VCaP (cell line): ENCODE results near the gene OAF.

Experiments used
- H3K27ac ChIP-seq: fragments of 450-650 bp; 2 replicates; pipeline ENCODE4 v1.5.1; 2017
- TF ChIP-seq, protein P1 (sequence below): fragments of 450-650 bp; conservative IDR thresholded peaks from 2 replicates; pipeline ENCODE4 v1.5.1; 2017; ENCODE audit warnings: mild to moderate bottlenecking, moderate library complexity

Gene OAF

GRCh38 chr11:120180551-120181232 lies 30.1 kb upstream of the OAF start:
- H3K27ac ChIP-seq, result no peak overlapping the region
- TF ChIP-seq, protein P1, sequence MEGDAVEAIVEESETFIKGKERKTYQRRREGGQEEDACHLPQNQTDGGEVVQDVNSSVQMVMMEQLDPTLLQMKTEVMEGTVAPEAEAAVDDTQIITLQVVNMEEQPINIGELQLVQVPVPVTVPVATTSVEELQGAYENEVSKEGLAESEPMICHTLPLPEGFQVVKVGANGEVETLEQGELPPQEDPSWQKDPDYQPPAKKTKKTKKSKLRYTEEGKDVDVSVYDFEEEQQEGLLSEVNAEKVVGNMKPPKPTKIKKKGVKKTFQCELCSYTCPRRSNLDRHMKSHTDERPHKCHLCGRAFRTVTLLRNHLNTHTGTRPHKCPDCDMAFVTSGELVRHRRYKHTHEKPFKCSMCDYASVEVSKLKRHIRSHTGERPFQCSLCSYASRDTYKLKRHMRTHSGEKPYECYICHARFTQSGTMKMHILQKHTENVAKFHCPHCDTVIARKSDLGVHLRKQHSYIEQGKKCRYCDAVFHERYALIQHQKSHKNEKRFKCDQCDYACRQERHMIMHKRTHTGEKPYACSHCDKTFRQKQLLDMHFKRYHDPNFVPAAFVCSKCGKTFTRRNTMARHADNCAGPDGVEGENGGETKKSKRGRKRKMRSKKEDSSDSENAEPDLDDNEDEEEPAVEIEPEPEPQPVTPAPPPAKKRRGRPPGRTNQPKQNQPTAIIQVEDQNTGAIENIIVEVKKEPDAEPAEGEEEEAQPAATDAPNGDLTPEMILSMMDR, result no peak

GRCh38 chr11:120181376-120181975 lies 29.4 kb upstream of the OAF start:
- no peak overlapping the region for H3K27ac ChIP-seq
- TF ChIP-seq, protein P1, result no peak

GRCh38 chr11:120182372-120182771 lies 28.5 kb upstream of the OAF start:
- no peak overlapping the region for H3K27ac ChIP-seq
- TF ChIP-seq, protein P1, result no peak

DNA sequence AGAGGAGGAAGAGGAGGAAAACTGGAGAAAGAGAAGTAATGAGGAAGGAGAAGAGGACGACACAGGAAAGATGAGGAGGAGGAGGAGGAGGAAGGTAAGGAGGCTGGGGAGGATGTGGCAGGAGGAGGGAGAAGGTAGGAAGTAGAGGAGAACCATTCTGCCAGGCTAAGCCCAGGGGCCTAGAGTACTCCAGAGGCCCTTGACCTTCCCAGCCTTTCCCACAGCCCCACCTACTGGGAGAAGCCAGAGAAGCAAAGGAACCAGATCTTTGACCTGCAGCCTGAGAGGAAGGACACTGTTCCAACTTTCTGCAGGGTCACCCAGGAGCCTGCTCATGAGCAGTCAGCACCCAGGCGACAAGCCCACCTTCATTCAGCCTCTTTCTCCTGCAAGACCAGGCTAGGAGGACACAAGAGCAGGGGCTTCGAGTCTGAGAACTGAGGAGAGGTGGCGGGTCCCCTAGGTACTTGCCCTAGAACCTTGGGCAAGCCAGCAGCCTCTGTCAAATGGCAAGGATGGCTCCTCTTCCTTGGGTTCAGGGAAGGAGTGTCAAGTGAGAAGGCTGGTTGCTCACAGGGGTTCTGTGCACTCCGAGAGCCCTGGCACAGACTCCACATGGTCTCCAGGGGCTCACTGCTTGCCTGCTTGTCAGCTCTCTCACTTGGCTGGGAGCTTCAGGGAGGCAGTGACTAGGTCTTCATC lies 27.9 kb upstream of the OAF start:
- TF ChIP-seq, protein P1, result 0 out of 2 replicates have a peak, but pooled peaks have one; percentile 25
- H3K27ac ChIP-seq, result no peak overlapping the region

GRCh38 chr11:120183701-120184141 lies 27.1 kb upstream of the OAF start:
- no peak overlapping the region for H3K27ac ChIP-seq
- TF ChIP-seq, protein P1, result no peak

GRCh38 chr11:120184371-120184945 lies 26.4 kb upstream of the OAF start:
- H3K27ac ChIP-seq, result no peak overlapping the region
- TF ChIP-seq, protein P1, result no peak
